HepG2 (cell line): ENCODE measurements around the gene GATC. TPM values are rescaled to one million over a fixed set of nuclear protein-coding genes. Genes with fewer than 3 reads are reported as not detected.

ENCODE experiments used
- CSRNP1 ChIP-seq: sonication (generic); formaldehyde crosslinking; IDR thresholded peaks from 2 replicates; pipeline ENCODE4 v1.8.1; 2023; ENCODE audit warnings: mild to moderate bottlenecking, missing genetic modification reagents
- GTF3A ChIP-seq: sonication (generic); formaldehyde crosslinking; conservative IDR thresholded peaks from 2 replicates; pipeline ENCODE4 v1.4.0; 2020; ENCODE audit warnings: mild to moderate bottlenecking, missing genetic modification reagents
- HMG20B ChIP-seq: conservative IDR thresholded peaks from 2 replicates; pipeline ENCODE4 v1.6.1; 2016; ENCODE audit warnings: missing genetic modification reagents, missing compliant biosample characterization
- MZF1 ChIP-seq: sonication (generic); formaldehyde crosslinking; IDR thresholded peaks from 2 replicates; pipeline ENCODE4 v1.8.1; 2023; ENCODE audit warnings: mild to moderate bottlenecking, missing genetic modification reagents, borderline replicate concordance
- SRSF1 ChIP-seq: fragments of 200-400 bp; formaldehyde crosslinking; optimal IDR thresholded peaks from 2 replicates; pipeline ENCODE3; 2017; ENCODE audit warnings: mild to moderate bottlenecking, low read depth, low read length, moderate library complexity
- SSRP1 ChIP-seq: IDR thresholded peaks from 2 replicates; pipeline ENCODE4 v1.6.1; 2016; ENCODE audit warnings: control low read depth
- SUZ12 ChIP-seq: fragments of 150-350 bp; IDR thresholded peaks from 2 replicates; pipeline ENCODE4 v1.6.1; 2014; ENCODE audit warnings: low read depth, low read length
- ZBTB40 ChIP-seq, 2 experiments: fragments of 450-650 bp in 1 of 2; sonication (generic) in 1 of 2; formaldehyde crosslinking in 1 of 2; IDR thresholded peaks; 2 replicates each; pipeline versions ENCODE4 v1.6.1 to v1.8.0; 2016 to 2022; ENCODE audit warnings: antibody characterized with exemption in 1 of 2, mild to moderate bottlenecking in 1 of 2, missing genetic modification reagents in 1 of 2
- ZHX1 ChIP-seq: sonication (generic); formaldehyde crosslinking; IDR thresholded peaks from 2 replicates; pipeline ENCODE4 v1.8.1; 2022; ENCODE audit warnings: low read depth, mild to moderate bottlenecking, missing genetic modification reagents
- ZNF3 ChIP-seq: IDR thresholded peaks from 2 replicates; pipeline ENCODE4 v1.7.0; 2017; ENCODE audit warnings: inconsistent platforms
- ZNF441 ChIP-seq: sonication (generic); formaldehyde crosslinking; IDR thresholded peaks from 2 replicates; pipeline ENCODE4 v1.7.0; 2021; ENCODE audit warnings: missing genetic modification reagents, borderline replicate concordance
- ZNF687 ChIP-seq: sonication (generic); formaldehyde crosslinking; IDR thresholded peaks from 2 replicates; pipeline ENCODE4 v1.5.1; 2020; ENCODE audit warnings: mild to moderate bottlenecking, missing genetic modification reagents, moderate library complexity
- polyA plus RNA-seq, 8 experiments: library from polyadenylated mRNA; depleted of rRNA in 3 of 8; stranded (reverse) in 7 of 8; unstranded in 1 of 8; fragments of >200 nt; fragmentation: Illumina TruSeq in 4 of 8; extraction: Trizol in 4 of 8; gene quantifications; 2 replicates each; pipeline versions ENCODE4 v1.2.1 to v1.2.3, GENCODE V29; 2011 to 2016; ENCODE audit warnings: low read depth in 4 of 8, missing spikeins in 1 of 8, mixed read lengths in 1 of 8; ENCODE audit not compliant: insufficient read depth in 1 of 8
- total RNA-seq, 5 experiments: library from RNA; depleted of rRNA; stranded (reverse); fragments of >200 nt; fragmentation: Illumina TruSeq; extraction: Trizol; gene quantifications; 2 replicates each; pipeline ENCODE4 v1.2.3, GENCODE V29; 2016; ENCODE audit warnings: low read depth in 1 of 5

Gene GATC
- total and polyA plus RNA-seq, 2 of the 13 experiments (the other 11 are each of a cell fraction or from before 2014, with no cell fraction given): 17.7 to 29.7 TPM

GRCh38 chr12:120474616-120474960 is 28.3 kb downstream of the GATC start (continued):
- TF ChIP-seq ZNF687 (CRISPR knock-in tag) (no peak), ZNF3 (CRISPR knock-in tag) (no peak), HMG20B (no peak), ZHX1 (CRISPR knock-in tag) (no peak), SUZ12 (no peak), CSRNP1 (no peak), ZNF441 (CRISPR knock-in tag) (no peak), MZF1 (no peak), SRSF1 (no peak), GTF3A (CRISPR knock-in tag) (no peak), ZBTB40 (IDR thresholded peaks at IDR 0.05) (no peak), ZBTB40 (CRISPR knock-in tag; IDR thresholded peaks at IDR 0.05) (no peak), SSRP1 (CRISPR knock-in tag) (no peak)
